Chondrocyte (in vitro differentiated cells): Measurements from ENCODE around the gene NXN. TPM values are rescaled to one million over a fixed set of nuclear protein-coding genes. Genes with fewer than 3 reads are reported as not detected.

ENCODE experiments used
- DNase-seq: peaks from one replicate; pipeline ENCODE4 v3.0.0; 2021; ENCODE audit warnings: mixed read lengths, low spot score
- H3K27ac Mint-ChIP-seq: one replicate; pipeline ENCODE4 v1.8.0; 2021; ENCODE audit warnings: mild to moderate bottlenecking, moderate library complexity, mixed read lengths; ENCODE audit not compliant: unreplicated experiment
- H3K27me3 Mint-ChIP-seq: 2 replicates; pipeline ENCODE4 v1.8.0; 2021; ENCODE audit warnings: low read depth, mixed read lengths
- H3K36me3 Mint-ChIP-seq: 2 replicates; pipeline ENCODE4 v1.8.0; 2021; ENCODE audit warnings: low read depth, mixed read lengths
- H3K4me1 Mint-ChIP-seq: 2 replicates; pipeline ENCODE4 v1.8.0; 2021; ENCODE audit warnings: low read depth, mild to moderate bottlenecking, mixed read lengths
- H3K4me3 Mint-ChIP-seq: one replicate; pipeline ENCODE4 v1.8.0; 2021; ENCODE audit warnings: mild to moderate bottlenecking, moderate library complexity, mixed read lengths; ENCODE audit not compliant: unreplicated experiment
- H3K9me3 Mint-ChIP-seq: 2 replicates; pipeline ENCODE4 v1.8.0; 2021; ENCODE audit warnings: low read depth, mixed read lengths
- total RNA-seq: library from RNA; stranded (reverse); gene quantifications from 3 replicates; pipeline ENCODE4 v1.2.1, GENCODE V29; 2021
- TF ChIP-seq, protein P1 (sequence below): fragments of 200-600 bp; sonication (generic); IDR thresholded peaks from 2 replicates; pipeline ENCODE4 v1.5.0; 2021; ENCODE audit warnings: antibody characterized with exemption, mild to moderate bottlenecking, moderate library complexity

The NXN gene
- total RNA-seq, 1 donor from 2014 or later: 86.4 TPM

DNA sequence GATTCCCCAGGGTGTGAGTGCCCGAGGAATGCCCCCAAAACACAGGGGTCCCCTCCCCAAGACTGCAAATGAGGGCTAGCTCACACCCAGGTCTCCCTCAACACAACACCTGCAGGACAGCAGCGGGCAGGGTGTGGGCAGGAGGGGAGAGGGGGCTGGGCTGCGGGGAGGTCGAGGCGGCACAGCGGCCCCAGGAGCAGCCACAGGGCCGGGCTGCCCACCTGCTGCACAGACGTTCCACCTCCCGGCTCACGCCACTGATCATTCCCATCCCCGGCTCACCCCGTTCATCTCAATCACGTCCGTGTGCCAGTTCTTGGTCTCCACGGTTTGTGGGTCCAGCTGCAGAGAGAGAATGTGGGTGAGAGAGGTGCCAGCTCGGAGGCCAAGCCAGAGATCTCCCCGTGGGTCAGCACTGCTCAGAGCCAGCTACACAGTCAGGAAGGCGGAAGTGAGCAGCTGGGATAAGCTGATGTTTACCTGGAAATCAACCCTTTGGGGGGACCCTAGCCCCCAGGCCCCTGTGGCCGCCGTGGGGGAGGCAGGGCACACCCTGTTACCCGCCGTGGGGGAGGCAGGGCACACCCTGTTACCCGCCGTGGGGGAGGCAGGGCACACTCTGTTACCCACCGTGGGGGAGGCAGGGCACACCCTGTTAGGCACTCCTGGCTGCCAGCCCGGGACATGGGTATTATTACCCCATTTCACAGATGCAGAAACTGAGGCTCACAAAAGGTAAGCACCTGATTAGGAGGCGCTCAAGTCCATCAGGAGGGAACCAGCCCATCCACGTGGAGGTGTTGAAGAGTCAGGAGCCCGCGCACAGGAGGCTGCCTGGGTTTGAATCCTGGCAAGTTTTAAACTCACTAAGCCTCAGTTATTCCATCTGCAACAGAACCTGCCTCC, 33.5 kb upstream of the NXN start:
- Mint-ChIP-seq H3K9me3 (no peaks in the 10 kb centered on the region), H3K4me1 (no peaks in the 10 kb centered on the region), H3K36me3 (peaks cover 6% of the 10 kb centered on the region)

GRCh38 chr17:1011760-1012735, 32.5 kb upstream of the NXN start:
- Mint-ChIP-seq H3K4me1 (no peaks in the 10 kb centered on the region), H3K27ac (no peak overlapping the region), H3K27me3 (no peaks in the 10 kb centered on the region), H3K4me3 (no peak overlapping the region), H3K36me3 (peaks cover 7% of the 10 kb centered on the region), H3K9me3 (no peaks in the 10 kb centered on the region)
- TF ChIP-seq, protein P1, sequence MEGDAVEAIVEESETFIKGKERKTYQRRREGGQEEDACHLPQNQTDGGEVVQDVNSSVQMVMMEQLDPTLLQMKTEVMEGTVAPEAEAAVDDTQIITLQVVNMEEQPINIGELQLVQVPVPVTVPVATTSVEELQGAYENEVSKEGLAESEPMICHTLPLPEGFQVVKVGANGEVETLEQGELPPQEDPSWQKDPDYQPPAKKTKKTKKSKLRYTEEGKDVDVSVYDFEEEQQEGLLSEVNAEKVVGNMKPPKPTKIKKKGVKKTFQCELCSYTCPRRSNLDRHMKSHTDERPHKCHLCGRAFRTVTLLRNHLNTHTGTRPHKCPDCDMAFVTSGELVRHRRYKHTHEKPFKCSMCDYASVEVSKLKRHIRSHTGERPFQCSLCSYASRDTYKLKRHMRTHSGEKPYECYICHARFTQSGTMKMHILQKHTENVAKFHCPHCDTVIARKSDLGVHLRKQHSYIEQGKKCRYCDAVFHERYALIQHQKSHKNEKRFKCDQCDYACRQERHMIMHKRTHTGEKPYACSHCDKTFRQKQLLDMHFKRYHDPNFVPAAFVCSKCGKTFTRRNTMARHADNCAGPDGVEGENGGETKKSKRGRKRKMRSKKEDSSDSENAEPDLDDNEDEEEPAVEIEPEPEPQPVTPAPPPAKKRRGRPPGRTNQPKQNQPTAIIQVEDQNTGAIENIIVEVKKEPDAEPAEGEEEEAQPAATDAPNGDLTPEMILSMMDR: no peak
- peak; percentile 86 for DNase-seq

More for the DNA sequence above, 33.5 kb upstream of the NXN start:
- Mint-ChIP-seq H3K27ac (no peak overlapping the region), H3K4me3 (no peak overlapping the region), H3K27me3 (no peaks in the 10 kb centered on the region)
- TF ChIP-seq, protein P1: no peak
- DNase-seq: peak; percentile 66

GRCh38 chr17:1011138-1011537, 31.6 kb upstream of the NXN start:
- Mint-ChIP-seq H3K9me3 (no peaks in the 10 kb centered on the region), H3K36me3 (peaks cover 7% of the 10 kb centered on the region), H3K4me1 (peaks cover under 1% of the 10 kb centered on the region), H3K27me3 (no peaks in the 10 kb centered on the region), H3K27ac (no peak overlapping the region), H3K4me3 (no peak overlapping the region)
- TF ChIP-seq, protein P1: no peak
- DNase-seq: no peak

- peaks cover 6% of the 10 kb centered on the region for H3K4me1 Mint-ChIP-seq
- peaks cover 6% of the 10 kb centered on the region for H3K36me3 Mint-ChIP-seq
- no peak overlapping the region for H3K27ac Mint-ChIP-seq
- no peaks in the 10 kb centered on the region for H3K27me3 Mint-ChIP-seq
- no peaks in the 10 kb centered on the region for H3K9me3 Mint-ChIP-seq
- DNase-seq: no peak
- TF ChIP-seq, protein P1: no peak
- H3K4me3 Mint-ChIP-seq: no peak overlapping the region
Measured at GRCh38 chr17:1010586-1010985, 31.0 kb upstream of the NXN start.

DNA sequence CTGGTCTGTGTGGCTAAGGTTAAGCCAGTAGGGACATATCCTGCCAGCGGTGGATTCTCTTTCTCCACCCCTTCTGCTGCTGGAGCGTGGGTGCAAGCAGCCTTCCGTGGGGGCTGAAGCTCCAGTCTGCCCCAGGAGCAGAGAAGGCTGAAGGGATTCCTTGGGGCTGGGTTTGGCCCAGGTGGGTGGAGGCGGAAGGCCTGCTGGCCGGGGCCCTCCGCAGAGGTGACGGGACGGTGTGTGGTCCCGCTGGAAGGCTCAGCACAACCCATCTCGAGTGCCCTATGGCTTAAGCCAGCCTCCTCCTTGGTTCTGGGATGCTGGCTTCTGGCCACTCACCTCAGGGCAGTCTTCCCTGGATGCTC, 30.5 kb upstream of the NXN start:
- no peak for DNase-seq
- Mint-ChIP-seq H3K4me1 (peaks cover 11% of the 10 kb centered on the region), H3K27me3 (no peaks in the 10 kb centered on the region), H3K9me3 (no peaks in the 10 kb centered on the region), H3K36me3 (peaks cover 11% of the 10 kb centered on the region), H3K4me3 (no peak overlapping the region), H3K27ac (no peak overlapping the region)
- TF ChIP-seq, protein P1: no peak
